Thymus (tissue), 11 donors: ENCODE results near the gene GPRIN3. TPM values are rescaled to one million over a fixed set of nuclear protein-coding genes. Genes with fewer than 3 reads are reported as not detected.

Source experiments
- DNase-seq, 9 donors: peaks; one replicate each; pipeline ENCODE4 v3.0.0-alpha.2; 2013; ENCODE audit warnings: low spot score in 9 of 9, low read depth in 6 of 9, missing footprints in 1 of 9
- H3K27ac ChIP-seq, 2 donors: one replicate each; pipeline ENCODE4 v1.5.1; 2013; ENCODE audit warnings: control low read depth in 1 of 2, low read depth in 1 of 2, low read length in 1 of 2, mild to moderate bottlenecking in 1 of 2, moderate library complexity in 1 of 2
- H3K27me3 ChIP-seq, 2 donors: one replicate each; pipeline ENCODE4 v1.5.1; 2013; ENCODE audit warnings: low read length in 1 of 2; ENCODE audit not compliant: control insufficient read depth in 2 of 2, insufficient read depth in 1 of 2
- H3K36me3 ChIP-seq, 2 donors: one replicate each; pipeline ENCODE4 v1.5.1; 2013; ENCODE audit warnings: low read length in 1 of 2, mild to moderate bottlenecking in 1 of 2, moderate library complexity in 1 of 2; ENCODE audit not compliant: control insufficient read depth in 2 of 2, insufficient read depth in 2 of 2
- H3K4me1 ChIP-seq, 2 donors: one replicate each; pipeline ENCODE4 v1.5.1; 2013; ENCODE audit warnings: low read length in 2 of 2; ENCODE audit not compliant: control insufficient read depth in 2 of 2, insufficient read depth in 2 of 2
- H3K4me3 ChIP-seq, 2 donors: one replicate each; pipeline ENCODE4 v1.5.1; 2013; ENCODE audit warnings: low read length in 2 of 2, control low read depth in 1 of 2, mild to moderate bottlenecking in 1 of 2
- H3K9me3 ChIP-seq, 2 donors: one replicate each; pipeline ENCODE4 v1.5.1; 2013; ENCODE audit warnings: low read length in 1 of 2, mild to moderate bottlenecking in 1 of 2; ENCODE audit not compliant: control insufficient read depth in 2 of 2, insufficient read depth in 1 of 2
- WGBS: extraction: QIAGEN DNeasy Blood & Tissue Kit; methylation state at CpG from one replicate; pipeline ENCODE4 v1.1.7; 2013; 5-methylcytosine and 5-hydroxymethylcytosine counted together
- polyA plus RNA-seq: library from polyadenylated mRNA; stranded (reverse); fragments of 200-250 nt; gene quantifications from one replicate; pipeline ENCODE4 v1.2.3, GENCODE V29; 2013
- total RNA-seq: library from RNA; stranded (reverse); fragments of 120-200 nt; gene quantifications from one replicate; pipeline ENCODE4 v1.2.4, GENCODE V29; 2013
- donor health status: healthy.

GPRIN3 gene
- total and polyA plus RNA-seq, 2 donors, result 2.6 to 3.4 TPM

DNA sequence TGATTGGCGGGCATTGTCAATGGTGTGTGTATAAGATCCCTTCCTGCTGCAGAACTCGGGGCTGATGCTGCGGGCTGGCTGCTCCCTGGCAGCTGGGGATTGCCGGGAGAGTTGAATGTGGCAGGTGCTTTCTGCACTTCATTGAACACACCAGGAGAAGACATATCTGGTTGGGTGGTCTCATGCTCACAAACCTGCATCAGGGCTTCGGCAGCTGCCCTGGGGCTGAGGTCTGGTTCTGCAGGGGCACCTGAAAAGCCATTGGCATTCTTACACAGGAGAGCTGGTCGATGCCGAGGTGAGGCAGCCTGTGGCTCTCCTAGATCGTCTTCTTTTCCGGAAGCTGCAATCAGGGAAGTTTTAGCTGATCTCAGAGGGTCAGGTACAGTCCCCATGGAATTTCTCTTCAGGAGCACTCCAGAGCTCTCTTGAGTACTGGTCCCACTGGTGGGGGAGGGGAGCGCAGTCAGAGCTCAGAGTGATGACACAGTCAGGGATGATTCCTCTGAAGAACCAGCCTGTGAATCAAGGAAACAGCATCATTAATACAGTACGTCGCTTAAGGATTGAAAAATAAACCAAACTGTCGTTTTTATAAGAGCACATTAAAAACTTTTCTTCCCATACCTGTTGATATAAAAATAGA is 57.8 kb downstream of the GPRIN3 start:
- H3K27ac ChIP-seq, result no peak overlapping the region
- no peak overlapping the region for H3K4me3 ChIP-seq
- H3K9me3 ChIP-seq, result no peaks in the 10 kb centered on the region
- no peak for DNase-seq
- no peaks in the 10 kb centered on the region for H3K27me3 ChIP-seq
- 97% methylated on average over 13 of the region's 13 CpGs for WGBS
- H3K4me1 ChIP-seq, result no peaks in the 10 kb centered on the region
- peaks cover 0 to 5% of the 10 kb centered on the region in 2 donors for H3K36me3 ChIP-seq

DNA sequence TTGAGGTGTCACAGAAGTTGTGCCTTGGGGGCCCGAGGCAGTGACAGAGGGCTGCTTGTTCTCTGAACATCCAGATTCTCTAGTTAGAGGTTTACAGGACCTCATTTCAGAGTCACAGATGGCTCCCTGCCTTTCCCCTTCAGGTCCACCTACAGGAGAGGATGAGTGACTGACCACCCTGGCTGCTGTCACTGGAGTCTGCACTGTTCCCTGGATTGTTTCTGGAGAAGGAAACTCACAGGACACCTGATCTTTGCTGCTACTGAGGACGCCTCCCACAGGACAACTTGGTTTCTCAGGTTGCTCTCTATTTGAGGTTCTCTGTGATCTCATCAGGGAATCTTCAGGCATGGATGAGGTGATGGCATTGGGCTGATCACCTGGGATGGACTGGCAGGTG is 58.3 kb downstream of the GPRIN3 start:
- 92% methylated on average over 2 of the region's 2 CpGs for WGBS
- H3K9me3 ChIP-seq, result no peaks in the 10 kb centered on the region
- no peaks in the 10 kb centered on the region for H3K27me3 ChIP-seq
- no peaks in the 10 kb centered on the region for H3K4me1 ChIP-seq
- peaks cover 0 to 5% of the 10 kb centered on the region in 2 donors for H3K36me3 ChIP-seq
- no peak for DNase-seq
- no peak overlapping the region for H3K4me3 ChIP-seq
- no peak overlapping the region for H3K27ac ChIP-seq

DNA sequence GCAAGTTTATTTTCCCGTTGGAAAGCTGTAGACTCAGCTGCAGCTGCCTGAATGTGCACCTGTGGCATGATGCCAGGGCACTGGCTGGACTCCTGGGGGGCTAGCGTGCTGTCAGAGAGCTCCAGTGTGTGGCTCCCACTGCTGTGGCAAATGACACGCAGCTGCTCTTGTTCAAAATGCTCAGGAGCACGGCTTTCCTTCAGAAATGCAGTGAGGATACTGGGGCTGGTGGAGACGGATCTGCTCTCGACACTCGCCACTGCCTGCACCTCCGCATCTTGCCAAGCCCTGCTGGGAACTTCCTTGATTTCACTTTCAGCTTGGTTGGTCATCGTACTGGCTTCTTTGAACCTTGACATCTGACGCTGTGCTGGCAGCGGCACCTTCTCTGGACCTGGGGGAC is 58.7 kb downstream of the GPRIN3 start:
- Histone ChIP-seq H3K9me3 (no peaks in the 10 kb centered on the region), H3K4me1 (no peaks in the 10 kb centered on the region), H3K27me3 (no peaks in the 10 kb centered on the region), H3K36me3 (peaks cover 0 to 5% of the 10 kb centered on the region in 2 donors), H3K4me3 (no peak overlapping the region), H3K27ac (no peak overlapping the region)
- DNase-seq, result no peak
- 92% methylated on average over 11 of the region's 11 CpGs for WGBS

DNA sequence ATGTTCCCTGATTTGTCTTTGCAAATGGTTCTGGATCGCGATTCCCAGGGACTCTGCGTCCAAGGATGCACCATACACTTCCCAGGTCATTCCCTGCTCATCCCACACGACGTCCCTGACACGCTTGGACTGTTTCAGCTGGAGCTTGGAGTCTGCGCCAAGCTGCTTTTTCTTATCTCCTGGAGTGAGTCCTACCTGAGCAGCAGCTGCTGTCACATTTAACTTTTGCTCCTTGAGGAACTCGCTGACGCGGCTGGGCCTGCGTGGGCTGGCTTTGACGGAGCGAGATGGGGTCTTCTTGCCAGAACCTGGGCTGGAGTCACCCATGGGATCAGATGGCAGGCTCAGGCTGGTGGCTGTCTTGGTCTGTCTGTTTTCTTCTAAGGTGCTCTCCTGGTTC is 59.6 kb downstream of the GPRIN3 start:
- no peaks in the 10 kb centered on the region for H3K27me3 ChIP-seq
- WGBS, result 95% methylated on average over 13 of the region's 13 CpGs
- H3K4me3 ChIP-seq, result no peak overlapping the region
- no peak overlapping the region for H3K27ac ChIP-seq
- no peaks in the 10 kb centered on the region for H3K9me3 ChIP-seq
- no peak for DNase-seq
- peaks cover 0 to 5% of the 10 kb centered on the region in 2 donors for H3K36me3 ChIP-seq
- no peaks in the 10 kb centered on the region for H3K4me1 ChIP-seq

DNA sequence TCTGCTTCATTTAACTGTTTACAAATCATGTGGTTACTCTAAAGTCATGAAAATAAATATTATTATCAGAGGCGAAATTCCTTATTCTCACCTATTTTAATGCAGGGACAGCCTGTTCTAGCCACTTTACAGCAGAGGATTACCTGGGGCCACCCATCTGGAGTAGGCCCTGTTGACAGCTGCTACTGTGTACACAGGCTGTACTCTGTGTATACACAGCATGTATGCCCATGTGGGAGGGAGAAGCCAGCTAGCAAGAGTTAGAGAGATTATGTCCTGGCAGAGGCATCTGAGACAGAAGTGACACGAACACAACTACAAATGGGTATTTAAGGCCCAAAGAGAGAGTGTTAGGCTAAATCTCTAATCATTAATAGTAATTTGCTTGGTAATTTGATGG is 62.1 kb downstream of the GPRIN3 start:
- Histone ChIP-seq H3K27ac (no peak overlapping the region), H3K4me1 (no peaks in the 10 kb centered on the region), H3K36me3 (peaks cover 0 to 5% of the 10 kb centered on the region in 2 donors), H3K4me3 (no peak overlapping the region), H3K27me3 (no peaks in the 10 kb centered on the region), H3K9me3 (no peaks in the 10 kb centered on the region)
- WGBS, result over 99% methylated on average over 2 of the region's 2 CpGs
- no peak for DNase-seq

DNA sequence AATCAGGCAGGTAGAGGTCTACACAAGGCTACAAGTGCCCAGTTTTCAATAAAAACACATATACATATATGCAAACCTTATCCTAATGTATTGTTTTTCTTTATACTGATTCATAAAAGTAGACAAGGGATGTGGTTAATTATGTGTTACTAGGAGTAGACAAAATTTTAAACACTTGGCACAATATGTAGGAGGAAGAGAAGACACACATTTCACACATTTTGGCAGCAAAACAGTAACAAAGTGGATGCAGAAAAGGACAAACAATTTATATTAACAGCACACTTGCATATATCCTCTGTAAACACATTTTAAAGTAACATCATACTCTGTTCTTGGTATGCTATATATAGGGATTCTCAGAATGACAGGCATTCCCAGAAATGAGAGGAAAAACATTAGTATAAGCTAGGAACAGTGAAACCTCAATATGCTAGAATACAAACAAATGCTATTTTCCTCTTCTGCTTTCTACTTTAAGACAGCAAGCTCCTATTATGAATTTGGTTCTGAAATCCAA is 63.8 kb downstream of the GPRIN3 start:
- no peak for DNase-seq
- Histone ChIP-seq H3K4me3 (no peak overlapping the region), H3K27ac (no peak overlapping the region), H3K36me3 (no peaks in the 10 kb centered on the region), H3K4me1 (no peaks in the 10 kb centered on the region), H3K9me3 (no peaks in the 10 kb centered on the region), H3K27me3 (no peaks in the 10 kb centered on the region)

DNA sequence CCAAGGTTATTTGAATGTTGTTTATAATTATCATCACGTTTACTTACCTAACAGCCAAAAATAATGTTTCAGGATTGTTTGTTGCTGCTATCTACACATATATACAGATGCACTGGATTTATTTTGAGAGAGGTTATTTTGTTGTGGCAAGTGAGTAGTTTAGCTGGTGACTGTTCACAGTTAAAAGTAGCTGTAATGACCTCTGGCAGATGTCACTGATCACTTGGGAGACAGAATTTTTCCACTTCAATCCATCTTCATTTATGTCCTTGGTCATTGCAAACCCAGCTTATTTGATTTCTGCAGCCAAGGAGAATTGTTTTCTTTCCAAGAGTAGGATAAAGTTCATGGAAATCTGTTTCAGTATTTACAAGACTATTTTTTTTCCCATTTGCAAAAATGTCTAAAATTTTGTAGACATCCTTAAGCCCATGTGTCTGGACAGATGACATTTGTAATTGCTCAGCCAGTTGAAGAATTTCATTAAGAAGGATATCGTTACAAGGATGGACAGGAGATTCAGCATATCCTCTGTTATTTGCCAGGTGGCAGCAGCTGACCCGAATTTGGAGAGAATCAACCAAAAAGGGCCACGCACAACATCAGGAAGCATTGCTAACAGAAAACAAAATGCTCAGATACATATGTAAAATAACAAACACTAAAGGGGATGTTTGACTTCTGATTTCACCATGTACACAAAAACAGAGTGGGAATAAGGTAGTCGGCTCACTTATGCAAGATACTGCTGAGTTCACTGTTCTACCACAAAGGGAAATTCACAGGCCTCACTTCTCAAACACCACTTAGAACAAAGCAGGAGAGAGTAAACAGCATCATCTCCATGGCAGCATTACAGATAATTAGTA is 64.5 kb downstream of the GPRIN3 start:
- Histone ChIP-seq H3K27me3 (no peaks in the 10 kb centered on the region), H3K4me1 (no peaks in the 10 kb centered on the region), H3K36me3 (no peaks in the 10 kb centered on the region), H3K27ac (no peak overlapping the region), H3K9me3 (no peaks in the 10 kb centered on the region), H3K4me3 (no peak overlapping the region)
- WGBS, result 63% methylated on average over 5 of the region's 5 CpGs
- DNase-seq, result peak in 3 of 9 donors; percentile 15 to 43 (median 22)

DNA sequence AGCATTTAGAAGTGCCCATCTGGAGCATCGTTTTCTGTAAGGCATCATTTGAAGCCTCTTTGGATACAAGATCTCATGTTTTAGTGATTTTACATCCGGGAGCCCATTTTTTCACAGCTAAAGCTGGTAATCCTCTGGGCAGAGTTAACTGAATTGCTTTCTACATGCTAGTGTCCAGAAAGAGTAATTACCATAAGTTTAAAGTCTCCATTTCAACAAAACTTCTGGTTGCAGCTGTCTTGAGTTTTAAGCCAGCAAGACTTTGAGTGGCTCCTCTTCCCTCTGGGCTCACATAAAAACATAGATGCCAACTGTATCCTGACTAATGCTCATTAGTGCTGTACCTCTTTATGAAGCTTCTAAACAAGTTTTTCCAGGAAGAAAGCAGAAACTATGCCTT is 65.4 kb downstream of the GPRIN3 start:
- 94% methylated on average over 2 of the region's 2 CpGs for WGBS
- H3K4me3 ChIP-seq, result no peak overlapping the region
- DNase-seq, result no peak

DNA sequence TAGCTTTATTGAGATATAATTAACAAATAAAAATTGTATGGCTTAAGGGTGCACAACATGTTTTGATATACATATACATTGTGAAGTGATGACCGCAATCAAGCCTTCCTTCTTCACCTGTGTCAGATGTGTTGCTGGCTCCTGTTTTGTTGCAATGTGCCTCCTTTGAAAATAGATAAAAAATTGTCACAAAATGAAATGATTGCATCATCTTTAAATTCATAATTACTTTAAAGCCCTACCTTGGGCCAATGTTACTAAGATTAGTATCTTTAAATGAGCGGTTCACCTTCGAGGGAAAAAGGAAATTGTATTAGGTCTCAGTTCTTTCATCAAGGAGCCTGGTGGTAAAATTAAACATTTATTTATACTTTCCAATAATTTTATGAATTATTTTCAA is 77.3 kb downstream of the GPRIN3 start:
- H3K4me3 ChIP-seq, result no peak overlapping the region
- no peak overlapping the region for H3K27ac ChIP-seq
- H3K9me3 ChIP-seq, result no peaks in the 10 kb centered on the region
- 98% methylated on average over 3 of the region's 3 CpGs for WGBS
- no peaks in the 10 kb centered on the region for H3K27me3 ChIP-seq
- no peaks in the 10 kb centered on the region for H3K4me1 ChIP-seq
- DNase-seq, result no peak
- H3K36me3 ChIP-seq, result no peaks in the 10 kb centered on the region

More for the DNA sequence above, 65.4 kb downstream of the GPRIN3 start:
- no peaks in the 10 kb centered on the region for H3K27me3 ChIP-seq
- no peaks in the 10 kb centered on the region for H3K36me3 ChIP-seq
- H3K27ac ChIP-seq, result no peak overlapping the region
- no peaks in the 10 kb centered on the region for H3K4me1 ChIP-seq
- no peaks in the 10 kb centered on the region for H3K9me3 ChIP-seq
